Measurements from ENCODE around the gene MMP15.
"Not testable (repeated sequence)": the region's sequence is repeated elsewhere in the genome, so short reads cannot be mapped to it uniquely, and the experiment has no call there.

GRCh38 chr16:58004736-58005135, 20.8 kb upstream of the MMP15 start:
- TF ChIP-seq, protein P1, sequence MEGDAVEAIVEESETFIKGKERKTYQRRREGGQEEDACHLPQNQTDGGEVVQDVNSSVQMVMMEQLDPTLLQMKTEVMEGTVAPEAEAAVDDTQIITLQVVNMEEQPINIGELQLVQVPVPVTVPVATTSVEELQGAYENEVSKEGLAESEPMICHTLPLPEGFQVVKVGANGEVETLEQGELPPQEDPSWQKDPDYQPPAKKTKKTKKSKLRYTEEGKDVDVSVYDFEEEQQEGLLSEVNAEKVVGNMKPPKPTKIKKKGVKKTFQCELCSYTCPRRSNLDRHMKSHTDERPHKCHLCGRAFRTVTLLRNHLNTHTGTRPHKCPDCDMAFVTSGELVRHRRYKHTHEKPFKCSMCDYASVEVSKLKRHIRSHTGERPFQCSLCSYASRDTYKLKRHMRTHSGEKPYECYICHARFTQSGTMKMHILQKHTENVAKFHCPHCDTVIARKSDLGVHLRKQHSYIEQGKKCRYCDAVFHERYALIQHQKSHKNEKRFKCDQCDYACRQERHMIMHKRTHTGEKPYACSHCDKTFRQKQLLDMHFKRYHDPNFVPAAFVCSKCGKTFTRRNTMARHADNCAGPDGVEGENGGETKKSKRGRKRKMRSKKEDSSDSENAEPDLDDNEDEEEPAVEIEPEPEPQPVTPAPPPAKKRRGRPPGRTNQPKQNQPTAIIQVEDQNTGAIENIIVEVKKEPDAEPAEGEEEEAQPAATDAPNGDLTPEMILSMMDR (IDR thresholded peaks at IDR 0.05), result not testable (repeated sequence)
- TF ChIP-seq POLR2A (IDR thresholded peaks at IDR 0.05), result not testable (repeated sequence)
